HEK293 (cell line): ENCODE measurements around the gene MAML3.
A peak's percentile ranks its signal among the peaks of the same experiment; 100 is the strongest.

Experiments used
- CTCF ChIA-PET: fragments of 350-600 bp; formaldehyde crosslinking; extraction: SDS; loops from one replicate; lab custom pipeline; 2021; ENCODE audit warnings: antibody characterized with exemption; lab: Yijun Ruan, JAX
- POLR2A ChIA-PET: fragments of 300-600 bp; formaldehyde crosslinking; extraction: SDS; loops from one replicate; lab custom pipeline; 2020; ENCODE audit warnings: antibody characterized with exemption, inconsistent platforms; lab: Yijun Ruan, JAX
- H3K27ac ChIP-seq: fragments of 200-500 bp; sonication (Bioruptor generic); 2 replicates; pipeline ENCODE4 v1.5.1; 2014; ENCODE audit warnings: low read depth, low read length, control low read depth, inconsistent platforms; ENCODE audit errors: extremely low read depth
- H3K36me3 ChIP-seq, 2 experiments: fragments of 200-500 bp in 1 of 2; sonication (Bioruptor generic) in 1 of 2; 1 replicate in 1 of 2; 2 replicates in 1 of 2; pipeline ENCODE4 v1.5.1; 2014 to 2017; ENCODE audit warnings: inconsistent platforms in 2 of 2, low read length in 2 of 2; ENCODE audit not compliant: control insufficient read depth in 2 of 2, insufficient read depth in 1 of 2
- H3K4me1 ChIP-seq: fragments of 200-500 bp; sonication (Bioruptor generic); 2 replicates; pipeline ENCODE4 v1.5.1; 2014; ENCODE audit warnings: mild to moderate bottlenecking, low read length, inconsistent platforms; ENCODE audit not compliant: control insufficient read depth, insufficient read depth
- H3K4me3 ChIP-seq: 2 replicates; pipeline ENCODE4 v1.5.1; 2011; ENCODE audit warnings: low read depth, mild to moderate bottlenecking, control low read depth, low read length, moderate library complexity
- H3K9me3 ChIP-seq: fragments of 200-500 bp; sonication (Bioruptor generic); 2 replicates; pipeline ENCODE4 v1.5.1; 2014; ENCODE audit warnings: low read depth, low read length, inconsistent platforms; ENCODE audit not compliant: control insufficient read depth, insufficient read depth
- OSR2 ChIP-seq: fragments of 450-650 bp; formaldehyde crosslinking; IDR thresholded peaks from 2 replicates; pipeline ENCODE4 v1.5.1; 2016; ENCODE audit warnings: missing biosample characterization, missing genetic modification characterization
- SALL2 ChIP-seq: fragments of 450-650 bp; formaldehyde crosslinking; IDR thresholded peaks from 2 replicates; pipeline ENCODE4 v1.5.0; 2017; ENCODE audit warnings: missing biosample characterization, mild to moderate bottlenecking, missing genetic modification characterization, borderline replicate concordance
- SP7 ChIP-seq: fragments of 450-650 bp; formaldehyde crosslinking; IDR thresholded peaks from 2 replicates; pipeline ENCODE4 v1.5.1; 2016; ENCODE audit warnings: missing biosample characterization, missing genetic modification characterization
- ZBTB26 ChIP-seq: fragments of 450-650 bp; formaldehyde crosslinking; optimal IDR thresholded peaks from 2 replicates; pipeline ENCODE3; 2016; ENCODE audit warnings: missing biosample characterization, mild to moderate bottlenecking, missing genetic modification characterization
- ZNF138 ChIP-seq: fragments of 450-650 bp; formaldehyde crosslinking; IDR thresholded peaks from 2 replicates; pipeline ENCODE4 v1.5.1; 2016; ENCODE audit warnings: missing biosample characterization, missing genetic modification characterization, borderline replicate concordance
- ZNF341 ChIP-seq: fragments of 450-650 bp; formaldehyde crosslinking; IDR thresholded peaks from 2 replicates; pipeline ENCODE4; 2016; ENCODE audit warnings: low read depth, missing biosample characterization, missing genetic modification characterization
- ZNF404 ChIP-seq: fragments of 450-650 bp; formaldehyde crosslinking; IDR thresholded peaks from 2 replicates; pipeline ENCODE4 v1.5.1; 2017; ENCODE audit warnings: missing biosample characterization, missing genetic modification characterization
- ZNF555 ChIP-seq: fragments of 450-650 bp; formaldehyde crosslinking; conservative IDR thresholded peaks from 2 replicates; pipeline ENCODE4 v1.5.1; 2017; ENCODE audit warnings: missing biosample characterization, mild to moderate bottlenecking, missing genetic modification characterization, inconsistent platforms
- ZNF658 ChIP-seq: fragments of 450-650 bp; formaldehyde crosslinking; IDR thresholded peaks from 2 replicates; pipeline ENCODE4; 2016; ENCODE audit warnings: missing biosample characterization, missing genetic modification characterization
- ZNF660 ChIP-seq: fragments of 450-650 bp; IDR thresholded peaks from 2 replicates; pipeline ENCODE4 v1.5.1; 2018; ENCODE audit warnings: missing biosample characterization, mild to moderate bottlenecking, missing genetic modification characterization
- ZXDB ChIP-seq: fragments of 450-650 bp; formaldehyde crosslinking; IDR thresholded peaks from 2 replicates; pipeline ENCODE4 v1.5.1; 2016; ENCODE audit warnings: missing biosample characterization, missing genetic modification characterization
- TF ChIP-seq, protein P1 (sequence below): fragments of 450-650 bp; formaldehyde crosslinking; IDR thresholded peaks from 2 replicates; pipeline ENCODE4 v1.5.1; 2016; ENCODE audit warnings: missing biosample characterization, missing genetic modification characterization
- TF ChIP-seq, protein P2 (sequence below): fragments of 450-650 bp; formaldehyde crosslinking; IDR thresholded peaks from 2 replicates; pipeline ENCODE4 v1.5.1; 2017; ENCODE audit warnings: missing biosample characterization, missing genetic modification characterization

MAML3 gene

DNA sequence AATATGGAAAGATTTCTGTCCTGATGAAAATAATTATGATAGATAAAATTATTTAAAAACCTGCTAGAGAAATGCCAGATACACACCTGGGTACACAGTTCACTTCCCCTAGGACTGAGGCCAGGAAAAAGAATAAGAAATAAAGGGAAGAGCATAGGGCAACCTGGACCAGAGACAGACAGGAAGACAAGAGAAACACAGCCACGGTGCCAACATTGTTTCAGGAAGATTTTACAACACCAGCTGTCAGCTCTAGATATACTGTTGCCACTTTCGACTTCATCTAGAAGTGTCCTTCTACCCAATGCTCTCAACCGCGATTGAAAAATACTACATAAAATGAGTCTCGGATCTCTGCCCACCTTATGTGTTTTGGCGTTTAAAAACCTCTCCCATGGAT, 128.5 kb downstream of the MAML3 start:
- no peaks in the 10 kb centered on the region for H3K36me3 ChIP-seq
- H3K9me3 ChIP-seq: no peaks in the 10 kb centered on the region
- no peak overlapping the region for H3K27ac ChIP-seq
- TF ChIP-seq ZNF341 (tag by site-specific recombination) (no peak), ZNF555 (tag by site-specific recombination) (no peak), OSR2 (tag by site-specific recombination) (no peak), ZNF660 (tag by site-specific recombination) (no peak), SALL2 (tag by site-specific recombination) (no peak)
- TF ChIP-seq, protein P1, sequence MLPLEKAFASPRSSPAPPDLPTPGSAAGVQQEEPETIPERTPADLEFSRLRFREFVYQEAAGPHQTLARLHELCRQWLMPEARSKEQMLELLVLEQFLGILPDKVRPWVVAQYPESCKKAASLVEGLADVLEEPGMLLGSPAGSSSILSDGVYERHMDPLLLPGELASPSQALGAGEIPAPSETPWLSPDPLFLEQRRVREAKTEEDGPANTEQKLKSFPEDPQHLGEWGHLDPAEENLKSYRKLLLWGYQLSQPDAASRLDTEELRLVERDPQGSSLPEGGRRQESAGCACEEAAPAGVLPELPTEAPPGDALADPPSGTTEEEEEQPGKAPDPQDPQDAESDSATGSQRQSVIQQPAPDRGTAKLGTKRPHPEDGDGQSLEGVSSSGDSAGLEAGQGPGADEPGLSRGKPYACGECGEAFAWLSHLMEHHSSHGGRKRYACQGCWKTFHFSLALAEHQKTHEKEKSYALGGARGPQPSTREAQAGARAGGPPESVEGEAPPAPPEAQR (tag by site-specific recombination): no peak
- CTCF ChIA-PET: no interaction called here
- POLR2A ChIA-PET: no interaction called here
- no peaks in the 10 kb centered on the region for H3K4me1 ChIP-seq
- no peak overlapping the region for H3K4me3 ChIP-seq

DNA sequence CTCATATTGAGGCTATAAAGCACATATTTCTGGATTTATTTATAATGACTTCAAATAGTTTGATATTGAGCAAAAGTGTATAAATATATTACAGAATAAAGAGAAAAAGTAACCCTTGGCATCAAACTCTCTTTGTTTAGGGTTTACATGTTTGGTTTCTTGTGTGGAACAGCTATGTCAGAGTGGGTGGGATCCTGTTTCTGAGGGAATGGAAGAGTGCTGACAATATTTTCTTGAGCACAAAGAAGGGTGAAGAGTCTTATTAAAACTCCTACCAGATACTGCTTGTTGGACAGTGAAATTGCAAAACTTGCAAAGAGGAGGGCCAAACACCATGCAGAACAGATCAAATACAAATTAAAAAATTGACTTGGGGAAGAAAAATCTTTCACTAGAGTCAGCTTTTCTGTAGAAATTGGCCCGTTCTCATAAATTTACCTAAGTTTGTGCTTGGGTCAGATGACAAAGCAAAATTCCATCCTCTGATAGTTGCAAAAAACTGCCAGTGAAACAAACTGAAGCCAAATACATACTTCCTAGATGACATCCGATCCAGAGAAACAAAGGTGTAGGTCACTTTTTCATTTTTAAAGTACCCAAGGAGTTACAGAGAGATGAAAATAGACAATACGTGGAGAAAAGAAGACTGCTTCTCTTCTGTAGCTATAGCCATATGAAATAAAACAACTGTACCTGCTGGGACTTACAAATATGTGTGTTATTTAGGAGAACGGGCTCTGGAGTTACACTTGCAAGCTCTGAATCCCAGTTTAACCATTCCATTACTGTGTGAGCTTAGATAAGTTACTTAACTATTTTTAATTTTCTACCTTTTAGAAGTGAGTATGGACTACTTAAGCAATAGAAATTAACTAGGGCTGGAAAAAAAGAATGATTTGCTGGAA, 133.3 kb downstream of the MAML3 start:
- H3K4me1 ChIP-seq: no peaks in the 10 kb centered on the region
- no peak overlapping the region for H3K4me3 ChIP-seq
- ChIA-PET CTCF (interaction anchor here (0.7 kb wide), 1 partner anchor 27 kb away, joined by 4 read pairs; no protein-coding TSS in a partner anchor), POLR2A (no interaction called here)
- H3K36me3 ChIP-seq: no peaks in the 10 kb centered on the region
- TF ChIP-seq, protein P2, sequence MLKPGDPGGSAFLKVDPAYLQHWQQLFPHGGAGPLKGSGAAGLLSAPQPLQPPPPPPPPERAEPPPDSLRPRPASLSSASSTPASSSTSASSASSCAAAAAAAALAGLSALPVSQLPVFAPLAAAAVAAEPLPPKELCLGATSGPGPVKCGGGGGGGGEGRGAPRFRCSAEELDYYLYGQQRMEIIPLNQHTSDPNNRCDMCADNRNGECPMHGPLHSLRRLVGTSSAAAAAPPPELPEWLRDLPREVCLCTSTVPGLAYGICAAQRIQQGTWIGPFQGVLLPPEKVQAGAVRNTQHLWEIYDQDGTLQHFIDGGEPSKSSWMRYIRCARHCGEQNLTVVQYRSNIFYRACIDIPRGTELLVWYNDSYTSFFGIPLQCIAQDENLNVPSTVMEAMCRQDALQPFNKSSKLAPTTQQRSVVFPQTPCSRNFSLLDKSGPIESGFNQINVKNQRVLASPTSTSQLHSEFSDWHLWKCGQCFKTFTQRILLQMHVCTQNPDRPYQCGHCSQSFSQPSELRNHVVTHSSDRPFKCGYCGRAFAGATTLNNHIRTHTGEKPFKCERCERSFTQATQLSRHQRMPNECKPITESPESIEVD (tag by site-specific recombination): 0 out of 2 replicates have a peak, but pooled peaks have one; percentile 8
- no peak for TF ChIP-seq ZBTB26 (tag by site-specific recombination)
- H3K27ac ChIP-seq: no peak overlapping the region
- no peaks in the 10 kb centered on the region for H3K9me3 ChIP-seq

DNA sequence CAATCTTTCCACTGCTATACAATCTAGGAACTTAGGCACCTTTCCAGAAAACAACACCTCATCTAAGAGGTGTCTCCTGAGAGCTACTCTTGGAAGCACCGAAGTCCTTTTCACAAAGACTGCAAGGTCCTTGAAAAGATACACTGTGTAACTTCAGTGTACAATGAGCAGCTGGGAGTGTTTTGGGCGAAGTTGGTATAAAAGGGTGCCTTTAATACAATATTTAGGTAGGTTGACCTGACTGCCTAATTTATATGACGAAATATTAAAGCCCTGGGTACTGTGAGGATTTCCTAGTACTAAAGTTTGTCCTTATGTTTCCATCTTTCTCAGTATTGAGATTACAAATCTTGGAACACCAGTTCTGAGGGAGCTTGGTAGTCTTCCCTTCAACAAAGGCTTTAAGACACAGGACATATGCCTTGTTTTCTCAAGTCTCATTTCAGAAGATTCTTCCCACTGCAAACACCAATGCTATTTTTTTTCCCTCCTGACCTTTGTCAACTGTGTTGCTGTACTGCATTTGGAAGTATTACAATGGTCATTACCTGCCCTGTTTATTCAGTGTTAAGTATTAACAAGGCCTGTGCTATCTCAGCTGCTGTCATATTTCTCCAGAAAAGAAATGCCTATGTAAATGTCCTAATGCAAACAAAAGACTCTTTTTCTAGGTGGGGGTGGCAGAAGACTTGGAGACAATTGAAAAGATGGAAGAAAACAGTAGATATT, 134.2 kb downstream of the MAML3 start:
- H3K27ac ChIP-seq: no peak overlapping the region
- H3K36me3 ChIP-seq: no peaks in the 10 kb centered on the region
- no peak overlapping the region for H3K4me3 ChIP-seq
- H3K4me1 ChIP-seq: no peaks in the 10 kb centered on the region
- ChIA-PET CTCF (no interaction called here), POLR2A (no interaction called here)
- H3K9me3 ChIP-seq: no peaks in the 10 kb centered on the region
- no peak for TF ChIP-seq ZNF658 (tag by site-specific recombination)

DNA sequence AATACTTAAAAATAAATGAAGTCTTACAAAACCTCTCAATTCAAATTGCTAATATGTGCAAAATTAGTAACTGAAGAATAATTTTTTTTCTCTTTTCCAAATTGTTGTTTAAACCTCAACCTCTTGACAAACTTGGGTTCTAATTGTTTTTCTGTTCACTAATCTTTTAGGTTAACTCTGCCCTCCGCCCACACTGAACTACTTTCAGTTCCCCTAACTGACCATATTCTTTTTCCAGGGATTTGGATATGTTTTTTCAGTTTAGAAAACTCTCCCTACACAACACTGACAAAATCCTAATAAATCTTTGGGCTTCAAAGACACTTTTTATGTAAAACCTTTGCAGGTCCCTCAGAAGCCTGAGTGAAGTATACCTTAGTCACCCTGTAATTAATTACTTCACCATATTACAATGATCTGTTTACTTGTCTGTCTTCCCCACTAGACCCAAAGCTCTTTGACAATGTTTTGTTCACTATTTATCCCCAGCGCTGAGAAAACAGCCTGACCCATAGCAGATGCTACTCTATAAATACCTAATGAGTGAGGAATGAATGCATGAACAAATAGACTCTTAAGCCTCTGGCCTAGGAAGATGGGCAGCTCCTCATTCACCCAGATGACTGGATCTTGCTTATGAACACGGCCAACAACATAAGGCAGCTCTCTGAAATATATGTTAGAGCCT, 134.9 kb downstream of the MAML3 start:
- H3K27ac ChIP-seq: no peak overlapping the region
- no peaks in the 10 kb centered on the region for H3K36me3 ChIP-seq
- POLR2A ChIA-PET: no interaction called here
- H3K4me3 ChIP-seq: no peak overlapping the region
- no peaks in the 10 kb centered on the region for H3K9me3 ChIP-seq
- H3K4me1 ChIP-seq: no peaks in the 10 kb centered on the region
- TF ChIP-seq ZNF138 (tag by site-specific recombination) (no peak), ZNF341 (tag by site-specific recombination) (no peak), ZXDB (tag by site-specific recombination) (no peak), SP7 (tag by site-specific recombination) (0 out of 2 replicates have a peak, but pooled peaks have one; percentile 32), ZNF404 (tag by site-specific recombination) (no peak)
- CTCF ChIA-PET: no interaction called here
